Activated CD4-positive, alpha-beta T cell treated with anti-CD3 and anti-CD28 coated beads for 4 hours (primary cell): ENCODE data around the gene KIF5C.

Experiments
- DNase-seq, 2 donors: peaks; one replicate each; pipeline ENCODE4 v3.0.0-alpha.2; 2020

KIF5C gene

DNA sequence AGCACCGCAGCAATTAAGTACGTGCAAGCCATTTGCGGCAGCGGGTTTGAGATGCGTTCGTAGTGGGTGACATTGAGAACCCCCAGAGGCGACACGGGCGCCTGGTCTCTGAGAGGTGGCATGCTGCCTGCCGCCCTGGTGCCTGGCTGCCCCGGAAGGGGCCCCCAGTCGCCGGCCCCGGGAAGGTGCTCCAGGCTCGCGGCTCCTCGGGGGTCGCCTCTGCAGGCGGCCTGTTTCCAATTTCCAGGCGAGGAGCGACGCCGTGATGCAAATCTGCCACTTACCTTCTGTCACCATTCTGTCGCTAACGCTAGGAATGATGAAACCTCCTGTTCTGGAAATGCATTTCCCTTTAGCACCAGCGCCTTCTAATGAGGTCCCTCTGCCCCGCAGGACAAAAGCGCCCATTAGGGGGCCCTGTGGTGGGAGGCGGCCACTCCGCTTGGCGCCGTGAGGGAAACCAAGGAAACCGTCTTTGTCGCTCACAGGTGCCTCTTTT is 13.0 kb downstream of the KIF5C start:
- DNase-seq: no peak

GRCh38 chr2:148888986-148889385 is 14.0 kb downstream of the KIF5C start:
- DNase-seq: no peak

GRCh38 chr2:148893906-148894305 is 18.9 kb downstream of the KIF5C start:
- no peak for DNase-seq

- no peak for DNase-seq
Measured at GRCh38 chr2:148896136-148896535, 21.1 kb downstream of the KIF5C start.

DNA sequence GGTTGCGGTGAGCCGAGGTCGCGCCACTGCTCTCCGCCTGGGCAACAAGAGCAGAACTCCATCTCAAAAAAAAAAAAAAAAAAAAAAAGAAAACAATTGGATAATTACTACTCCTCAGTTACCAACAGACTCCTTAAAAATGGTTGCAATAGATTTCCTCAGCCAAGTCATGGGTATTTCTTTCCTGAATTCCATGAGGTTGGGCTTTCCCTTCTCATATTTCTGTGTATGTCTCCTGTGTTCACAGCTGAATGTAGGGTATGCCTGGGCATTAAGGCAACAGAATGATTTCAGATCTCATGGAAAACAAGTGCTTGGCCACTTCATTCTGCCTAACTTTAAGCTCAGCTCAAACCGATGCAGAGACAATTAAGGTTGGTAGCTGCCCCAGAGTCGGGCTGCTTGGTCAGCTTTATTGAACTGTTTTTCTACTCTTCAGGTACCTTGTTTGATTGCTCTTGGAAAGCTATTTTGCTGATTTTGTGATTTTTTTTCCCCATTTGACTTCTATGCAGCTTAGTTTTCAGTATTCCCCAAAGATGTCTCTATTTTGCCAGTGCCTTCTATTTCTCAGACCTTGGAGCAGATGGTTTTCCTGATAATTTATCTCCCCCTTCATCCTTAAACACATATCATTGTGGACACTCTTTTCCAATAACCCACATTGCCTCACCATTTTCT is 24.8 kb downstream of the KIF5C start:
- DNase-seq: no peak

DNA sequence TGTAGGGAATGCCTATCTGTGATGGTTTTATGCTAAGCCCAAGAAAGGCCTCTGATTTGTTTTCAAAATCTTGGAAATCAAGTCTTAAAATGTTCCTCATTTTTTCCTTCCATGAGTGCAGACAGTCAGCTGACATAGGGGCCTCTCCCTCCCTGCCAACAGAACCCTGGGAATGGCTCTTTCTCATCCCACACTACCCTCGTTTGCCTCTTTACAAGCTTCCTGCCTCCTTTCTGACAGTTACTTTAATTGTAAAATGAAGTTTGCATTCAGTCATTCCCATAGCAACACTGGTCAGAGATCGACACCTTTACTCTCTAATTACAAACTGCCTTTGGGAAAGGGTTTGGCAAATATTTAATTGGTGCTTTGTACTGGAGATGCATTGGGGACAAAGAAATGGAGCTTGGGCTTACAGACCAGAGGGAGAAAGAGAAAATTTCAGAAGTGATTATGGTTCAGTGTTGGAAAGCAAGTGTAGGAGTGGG is 25.4 kb downstream of the KIF5C start:
- no peak for DNase-seq

- DNase-seq: no peak
Measured at GRCh38 chr2:148901142-148901541, 26.1 kb downstream of the KIF5C start.

DNA sequence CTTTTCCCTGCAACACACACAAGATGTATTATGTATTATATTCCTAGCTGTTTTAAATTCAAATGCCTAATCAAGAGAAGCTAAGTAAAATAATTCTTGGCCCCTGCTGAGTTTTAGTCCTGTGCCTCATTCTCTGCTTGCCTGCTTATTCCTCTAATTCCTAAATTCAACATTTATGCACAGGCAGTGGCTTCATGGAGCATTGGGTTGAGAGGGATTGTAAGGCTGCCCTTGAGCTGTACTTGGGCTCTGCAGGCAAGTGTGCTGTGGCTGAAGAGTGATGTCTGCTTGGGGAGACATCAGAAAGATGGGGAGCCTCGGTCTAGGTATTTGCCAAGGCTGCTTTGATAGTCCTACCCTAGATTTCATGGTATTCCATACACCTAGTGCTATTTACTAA is 27.8 kb downstream of the KIF5C start:
- DNase-seq: no peak

GRCh38 chr2:148903294-148903693 is 28.3 kb downstream of the KIF5C start:
- DNase-seq: no peak

GRCh38 chr2:148903979-148904378 is 29.0 kb downstream of the KIF5C start:
- no peak for DNase-seq

GRCh38 chr2:148906124-148906523 is 31.1 kb downstream of the KIF5C start:
- no peak for DNase-seq

DNA sequence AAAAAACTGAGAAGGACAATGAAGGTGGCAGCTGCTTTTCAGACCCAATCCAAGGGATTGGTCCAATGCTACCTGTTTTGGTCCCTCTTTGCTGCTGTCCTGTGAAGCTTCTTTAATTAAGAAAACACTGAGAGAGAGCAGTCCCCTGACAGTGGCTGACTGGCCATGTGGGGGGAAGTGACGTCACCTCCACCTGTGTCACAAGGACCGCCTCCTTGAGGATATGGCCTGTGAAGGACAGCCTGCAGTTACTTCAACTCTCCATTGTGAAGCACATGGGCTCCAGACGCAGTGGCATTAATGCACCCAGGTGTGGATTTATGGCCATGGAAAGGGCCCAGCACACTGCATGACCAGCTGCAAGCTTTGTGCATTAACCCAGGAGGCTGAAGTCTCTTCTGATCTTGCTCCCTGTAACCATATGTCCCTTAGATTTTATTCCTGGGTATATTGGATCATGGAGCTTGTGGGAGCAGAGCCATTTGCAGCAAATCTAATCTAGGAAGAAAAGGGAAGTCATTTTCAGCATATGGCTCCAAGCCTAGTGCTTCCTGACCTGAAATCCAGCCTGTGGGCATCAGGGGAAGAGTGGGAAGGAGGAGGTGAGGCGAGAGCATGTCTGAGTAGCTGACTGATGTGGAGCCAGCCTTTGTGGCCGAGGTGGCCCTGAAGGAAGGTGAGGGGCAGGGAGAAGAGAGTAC is 32.2 kb downstream of the KIF5C start:
- DNase-seq: no peak

DNA sequence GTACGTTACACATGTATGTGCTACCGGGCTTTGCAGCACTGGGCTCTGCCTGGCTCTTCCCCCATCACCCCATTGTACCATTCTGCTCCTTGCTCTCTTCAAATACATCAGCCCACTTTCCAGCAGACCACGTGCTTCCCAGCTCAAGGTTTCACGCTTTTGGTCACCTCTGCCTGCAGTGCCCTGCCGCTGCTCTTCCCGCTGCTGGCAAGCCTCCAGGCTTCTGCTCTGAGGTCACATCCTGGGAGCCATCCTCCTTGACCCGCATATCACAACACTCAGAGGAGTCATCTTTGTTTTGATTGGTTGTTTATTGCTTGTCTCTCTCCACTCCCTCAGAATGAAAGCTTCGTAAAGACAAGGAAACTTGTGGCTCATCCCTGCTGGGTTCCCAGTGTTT is 34.1 kb downstream of the KIF5C start:
- no peak for DNase-seq

GRCh38 chr2:148913061-148913460 is 38.0 kb downstream of the KIF5C start:
- no peak for DNase-seq

DNA sequence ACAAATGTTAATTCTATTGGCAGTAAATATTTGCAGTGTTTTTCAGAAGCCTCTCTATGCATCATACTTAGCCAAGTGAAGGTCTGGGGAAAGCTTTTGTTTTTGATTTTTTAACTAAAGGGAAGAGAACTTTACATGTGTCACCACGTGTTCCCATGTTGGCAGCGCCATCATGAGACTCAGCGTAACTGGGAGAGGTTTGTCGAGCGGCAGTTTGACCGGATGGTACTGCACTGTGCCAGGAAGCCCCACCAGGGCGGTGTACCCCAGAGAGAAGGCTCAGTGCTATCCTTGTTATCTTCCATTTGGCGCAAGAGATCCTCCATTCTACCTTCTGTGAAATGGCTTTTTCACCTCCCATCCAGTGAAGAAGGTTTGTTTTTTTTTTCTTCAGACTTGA is 38.5 kb downstream of the KIF5C start:
- DNase-seq: no peak

DNA sequence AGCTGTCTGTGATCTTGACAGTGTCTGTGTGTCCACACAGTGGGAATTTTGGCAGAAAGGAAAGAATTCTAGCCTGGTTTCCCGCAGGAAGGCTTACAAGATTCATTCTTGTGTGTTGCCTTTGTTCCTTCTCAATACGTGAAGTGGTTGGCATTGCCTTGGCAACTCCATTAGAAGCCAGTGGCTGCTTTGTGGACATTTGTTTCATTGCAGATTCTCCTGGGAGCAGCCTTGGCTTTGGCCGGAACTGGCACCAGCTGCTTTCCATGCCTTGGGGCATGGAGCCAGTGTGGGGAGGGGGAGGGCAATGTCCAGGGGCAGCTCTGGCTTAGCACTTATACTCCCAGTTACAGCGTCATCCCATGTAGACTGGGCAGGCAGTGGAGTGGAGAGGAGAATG is 39.4 kb downstream of the KIF5C start:
- no peak for DNase-seq

DNA sequence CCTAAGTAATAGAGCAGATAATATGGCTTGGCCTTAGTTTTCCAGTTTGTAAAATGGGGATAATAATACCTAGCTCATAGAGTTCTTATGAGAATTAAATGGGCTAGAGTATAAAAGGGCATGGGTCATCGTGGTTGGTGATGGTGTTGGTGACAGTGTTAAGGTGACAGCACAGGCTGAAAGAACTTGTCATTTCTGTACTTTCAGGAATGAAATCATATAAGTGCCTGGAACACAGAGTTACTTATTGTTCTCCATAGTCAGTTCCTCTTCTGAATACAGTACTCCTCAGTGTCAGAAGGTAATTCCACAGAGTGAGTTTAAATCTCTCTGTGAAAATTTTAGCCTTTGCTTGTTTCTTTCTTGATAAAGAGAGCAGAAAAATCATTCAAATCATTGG is 42.4 kb downstream of the KIF5C start:
- DNase-seq: no peak

- DNase-seq: no peak
Measured at GRCh38 chr2:148918554-148918953, 43.5 kb downstream of the KIF5C start.

- DNase-seq: no peak
Measured at GRCh38 chr2:148920559-148920958, 45.5 kb downstream of the KIF5C start.

DNA sequence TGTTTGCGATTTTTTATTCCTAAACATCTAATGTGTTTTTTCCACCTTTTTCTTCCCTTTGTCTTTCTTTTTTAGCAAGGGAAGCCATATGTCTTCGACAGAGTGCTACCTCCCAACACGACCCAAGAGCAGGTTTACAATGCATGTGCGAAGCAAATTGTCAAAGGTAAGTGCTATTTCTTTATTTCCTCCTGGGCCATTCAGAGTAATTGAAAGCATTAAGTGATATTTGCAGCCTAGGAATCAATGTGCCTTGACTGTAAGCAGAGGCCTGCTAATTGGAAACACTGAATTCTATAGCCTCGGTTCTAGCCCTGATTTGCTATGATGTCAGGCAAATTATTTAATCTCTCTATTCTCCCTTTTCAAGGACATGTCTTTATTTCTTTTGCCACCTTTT is 47.0 kb downstream of the KIF5C start:
- DNase-seq: no peak

- no peak for DNase-seq
Measured at GRCh38 chr2:148922776-148923475, 47.9 kb downstream of the KIF5C start.

- no peak for DNase-seq
Measured at GRCh38 chr2:148924514-148925178, 49.6 kb downstream of the KIF5C start.

GRCh38 chr2:148926291-148926961 is 51.4 kb downstream of the KIF5C start:
- peak; percentile 34 to 53 for DNase-seq
